HUES6 (cell line): ENCODE data around the gene SGPP2.
"Not testable (repeated sequence)": the region's sequence is repeated elsewhere in the genome, so short reads cannot be mapped to it uniquely, and the experiment has no call there.

Source experiments
- H3K27ac ChIP-seq: 2 replicates; pipeline ENCODE4 v1.7.0; 2013; ENCODE audit warnings: low read depth, mild to moderate bottlenecking, low read length, inconsistent platforms
- H3K27me3 ChIP-seq: 2 replicates; pipeline ENCODE4 v1.6.1; 2013; ENCODE audit warnings: low read length; ENCODE audit not compliant: control insufficient read depth, insufficient read depth
- H3K36me3 ChIP-seq: 2 replicates; pipeline ENCODE4 v1.6.1; 2013; ENCODE audit warnings: low read length; ENCODE audit not compliant: control insufficient read depth, insufficient read depth
- H3K4me1 ChIP-seq: 2 replicates; pipeline ENCODE4 v1.6.1; 2013; ENCODE audit warnings: low read length; ENCODE audit not compliant: control insufficient read depth, insufficient read depth
- H3K4me3 ChIP-seq: 2 replicates; pipeline ENCODE4 v1.5.1; 2013; ENCODE audit warnings: low read depth, low read length
- H3K9ac ChIP-seq: one replicate; pipeline ENCODE4 v1.6.1; 2013; ENCODE audit warnings: mild to moderate bottlenecking, low read length
- H3K9me3 ChIP-seq: 2 replicates; pipeline ENCODE4 v1.6.1; 2013; ENCODE audit warnings: low read depth, low read length; ENCODE audit not compliant: control insufficient read depth, insufficient read depth

The SGPP2 gene

DNA sequence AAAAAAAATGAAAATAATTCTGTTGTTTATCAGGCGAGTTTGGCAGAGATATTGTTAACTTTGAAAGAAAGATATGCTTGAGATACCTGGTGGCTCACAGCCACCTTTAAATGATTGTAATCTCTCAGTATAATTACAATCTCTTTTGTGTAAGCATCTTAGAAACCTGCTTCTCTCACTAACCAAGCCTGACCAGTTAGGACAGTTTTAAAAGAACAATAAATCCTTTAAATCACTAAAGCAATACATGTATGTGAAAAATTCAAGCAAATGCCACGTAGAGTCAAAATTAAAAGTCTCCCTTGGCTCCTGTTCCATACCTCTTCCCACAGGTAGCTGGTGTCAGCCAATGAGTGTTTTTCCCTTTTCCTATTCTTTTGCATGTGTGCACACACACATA lies 15.7 kb upstream of the SGPP2 start:
- Histone ChIP-seq H3K27ac (no peak overlapping the region), H3K4me3 (no peak overlapping the region), H3K9me3 (peaks cover 12% of the 10 kb centered on the region), H3K36me3 (no peaks in the 10 kb centered on the region), H3K9ac (no peak overlapping the region), H3K4me1 (no peaks in the 10 kb centered on the region), H3K27me3 (no peaks in the 10 kb centered on the region)

DNA sequence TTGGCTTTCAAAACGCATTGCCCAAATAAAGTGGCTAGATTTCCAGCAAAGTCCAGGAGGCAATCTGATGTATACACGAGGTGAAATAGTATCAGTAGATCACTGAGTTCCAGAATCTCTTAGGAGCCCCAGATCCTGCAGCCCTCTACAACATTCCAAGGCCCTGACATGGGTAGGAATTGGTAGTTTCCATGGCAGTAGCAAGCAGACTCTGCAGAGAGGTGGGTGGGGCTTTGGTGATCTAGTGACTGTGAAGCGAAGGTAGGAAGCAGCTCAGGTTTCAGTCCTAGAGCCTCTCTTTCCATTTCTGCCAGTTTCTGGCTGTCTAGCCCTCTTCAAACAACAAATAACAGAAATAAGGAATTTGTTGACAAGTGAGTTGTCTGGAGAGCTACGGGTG lies 13.8 kb upstream of the SGPP2 start:
- peaks cover 23% of the 10 kb centered on the region for H3K9me3 ChIP-seq

DNA sequence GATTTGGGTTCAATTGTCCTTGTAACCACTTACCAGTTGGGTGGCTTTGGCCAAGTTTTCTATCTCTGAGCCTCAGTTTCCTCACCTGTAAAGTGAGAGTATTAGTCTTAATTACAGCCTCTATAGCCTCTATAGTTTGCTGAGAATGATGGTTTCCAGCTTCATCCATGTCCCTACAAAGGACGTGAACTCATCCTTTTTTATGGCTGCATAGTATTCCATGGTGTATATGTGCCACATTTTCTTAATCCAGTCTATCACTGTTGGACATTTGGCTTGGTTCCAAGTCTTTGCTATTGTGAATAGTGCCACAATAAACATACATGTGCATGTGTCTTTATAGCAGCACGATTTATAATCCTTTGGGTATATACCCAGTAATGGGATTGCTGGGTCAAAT lies 12.0 kb upstream of the SGPP2 start:
- peaks cover 26% of the 10 kb centered on the region for H3K9me3 ChIP-seq
- H3K4me3 ChIP-seq, H3K27me3 ChIP-seq, H3K27ac ChIP-seq, H3K36me3 ChIP-seq, H3K9ac ChIP-seq, H3K4me1 ChIP-seq: not testable (repeated sequence)

More for the DNA sequence above, 13.8 kb upstream of the SGPP2 start:
- Histone ChIP-seq H3K9ac (no peak overlapping the region), H3K27me3 (no peaks in the 10 kb centered on the region), H3K36me3 (no peaks in the 10 kb centered on the region), H3K27ac (no peak overlapping the region), H3K4me1 (no peaks in the 10 kb centered on the region), H3K4me3 (no peak overlapping the region)

DNA sequence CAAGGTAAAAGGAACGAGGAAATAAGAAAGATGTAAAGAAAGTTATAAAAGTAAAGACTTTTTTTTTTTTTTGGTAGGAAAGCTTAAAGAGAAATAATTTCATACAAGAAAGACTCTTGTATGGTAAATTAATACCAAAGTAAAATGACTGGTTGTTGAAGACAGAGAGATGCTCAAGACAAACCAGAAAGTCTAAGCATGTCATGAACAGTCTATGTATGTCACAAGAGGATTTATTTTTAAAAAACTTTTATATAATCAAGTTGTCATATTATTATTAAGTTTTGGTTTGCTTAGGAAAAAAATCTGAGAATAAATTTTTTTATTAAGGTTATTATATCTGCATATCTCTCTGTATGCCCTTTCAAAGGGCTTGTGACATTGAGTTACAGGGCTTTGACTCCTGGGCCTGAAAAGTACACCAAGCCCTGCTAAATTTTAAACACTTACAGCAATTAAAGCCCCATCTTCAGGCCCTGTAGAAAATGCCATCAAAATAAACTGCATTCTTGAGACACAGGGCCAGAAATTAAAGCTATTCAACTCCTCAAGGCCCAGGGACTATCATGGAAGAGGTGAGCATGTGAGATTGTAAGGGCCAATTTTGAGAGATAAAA lies 10.9 kb upstream of the SGPP2 start:
- H3K27ac ChIP-seq, result no peak overlapping the region
- no peaks in the 10 kb centered on the region for H3K4me1 ChIP-seq
- H3K4me3 ChIP-seq, result no peak overlapping the region
- H3K27me3 ChIP-seq, result no peaks in the 10 kb centered on the region
- no peaks in the 10 kb centered on the region for H3K36me3 ChIP-seq
- H3K9me3 ChIP-seq, result peaks cover 26% of the 10 kb centered on the region
- H3K9ac ChIP-seq, result no peak overlapping the region

DNA sequence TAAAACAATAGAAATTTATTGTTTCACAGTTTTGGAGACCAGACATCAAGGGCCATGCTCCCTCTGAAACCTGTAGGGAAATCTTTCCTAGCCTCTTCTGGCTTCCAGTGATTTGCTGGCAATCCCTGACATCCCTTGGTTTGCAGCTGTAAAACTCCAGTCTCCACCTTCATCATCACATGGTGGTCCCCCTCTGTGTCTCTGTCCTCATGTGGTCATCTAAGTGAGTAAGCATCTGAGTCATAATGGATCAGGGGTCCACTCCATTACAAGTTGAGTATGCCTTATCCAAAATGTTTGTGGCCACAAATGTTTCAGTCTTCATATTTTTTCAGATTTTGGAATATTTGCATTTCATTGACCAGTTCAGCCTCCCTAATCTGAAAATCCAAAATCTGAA lies 5.6 kb upstream of the SGPP2 start:
- H3K27me3 ChIP-seq, result peaks cover 37% of the 10 kb centered on the region
- H3K36me3 ChIP-seq, result no peaks in the 10 kb centered on the region
- H3K4me3 ChIP-seq, result no peak overlapping the region
- peaks cover 15% of the 10 kb centered on the region; the same call in 1 of the 2 replicates for H3K9me3 ChIP-seq
- H3K9ac ChIP-seq, result no peak overlapping the region
- no peak overlapping the region for H3K27ac ChIP-seq
- H3K4me1 ChIP-seq, result 0 out of 2 replicates have a peak, but pooled peaks cover 1% of the 10 kb centered on the region

DNA sequence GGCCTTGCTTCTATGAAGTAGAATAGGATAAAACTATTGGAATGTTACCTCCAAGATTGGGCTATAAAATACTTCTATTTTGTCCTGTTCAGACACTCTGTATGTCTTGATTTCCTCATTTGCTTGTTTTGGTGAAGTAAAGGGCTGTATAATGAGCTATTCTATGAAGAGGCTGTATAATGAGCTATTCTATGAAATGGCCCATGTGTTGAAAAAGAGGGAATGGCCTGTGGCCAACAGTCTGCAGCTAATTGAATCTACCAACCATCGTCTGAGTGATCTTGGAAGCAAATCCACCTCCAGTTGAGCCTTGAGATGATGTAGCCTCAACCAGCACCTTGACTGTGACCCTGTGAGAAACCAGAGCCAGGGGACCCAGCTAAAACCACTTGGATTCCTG lies 3.8 kb upstream of the SGPP2 start:
- Histone ChIP-seq H3K4me1 (0 out of 2 replicates have a peak, but pooled peaks cover 6% of the 10 kb centered on the region), H3K4me3 (no peak overlapping the region), H3K36me3 (no peaks in the 10 kb centered on the region), H3K27ac (no peak overlapping the region), H3K9me3 (peaks cover 3% of the 10 kb centered on the region; the same call in 1 of the 2 replicates), H3K9ac (no peak overlapping the region), H3K27me3 (peaks cover 55% of the 10 kb centered on the region)

DNA sequence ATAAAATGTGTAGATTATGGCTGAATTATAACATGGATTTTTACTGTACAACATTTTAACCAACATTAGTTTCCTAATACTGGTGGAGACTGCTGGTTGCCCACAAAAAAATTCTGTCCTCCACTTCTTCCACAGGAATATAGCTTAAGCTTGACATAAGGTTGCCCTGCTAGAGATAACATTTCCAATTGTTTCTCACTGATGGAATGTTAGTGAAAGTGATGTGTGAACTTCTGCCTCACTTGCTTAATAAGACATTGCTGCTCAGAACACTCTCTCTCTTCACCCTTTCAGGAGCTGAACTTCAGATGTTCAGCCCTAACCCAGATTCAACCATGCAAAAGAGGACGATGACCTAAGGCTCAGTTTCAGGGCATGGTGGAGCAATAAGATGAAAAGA lies 2.7 kb upstream of the SGPP2 start:
- H3K9ac ChIP-seq, result no peak overlapping the region
- no peaks in the 10 kb centered on the region for H3K36me3 ChIP-seq
- peaks cover 66% of the 10 kb centered on the region for H3K27me3 ChIP-seq
- H3K27ac ChIP-seq, result no peak overlapping the region
- H3K4me1 ChIP-seq, result 0 out of 2 replicates have a peak, but pooled peaks cover 8% of the 10 kb centered on the region
- H3K4me3 ChIP-seq, result no peak overlapping the region
- H3K9me3 ChIP-seq, result no peaks in the 10 kb centered on the region

DNA sequence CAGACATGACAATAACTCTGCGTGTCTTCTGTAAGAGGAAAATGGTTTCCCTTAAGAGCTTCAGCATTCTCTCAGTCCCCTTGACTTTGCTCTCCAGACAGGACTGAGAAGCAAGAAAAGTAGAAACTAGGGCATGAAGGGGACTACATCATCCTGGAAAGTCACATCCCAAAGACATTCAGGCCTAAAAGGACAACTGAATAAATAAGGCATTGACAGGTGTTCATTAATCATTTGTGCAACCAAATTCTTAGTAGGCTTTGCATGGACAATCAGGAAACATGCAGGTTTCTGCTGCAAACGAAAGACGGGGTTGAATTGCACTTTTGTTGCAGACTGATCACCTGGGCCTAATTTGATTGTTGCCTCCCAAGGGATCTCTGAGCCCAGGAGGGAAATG lies 1.2 kb upstream of the SGPP2 start:
- Histone ChIP-seq H3K9ac (no peak overlapping the region), H3K27ac (no peak overlapping the region), H3K9me3 (no peaks in the 10 kb centered on the region), H3K27me3 (peaks cover 82% of the 10 kb centered on the region), H3K4me3 (no peak overlapping the region), H3K4me1 (0 out of 2 replicates have a peak, but pooled peaks cover 8% of the 10 kb centered on the region), H3K36me3 (no peaks in the 10 kb centered on the region)

DNA sequence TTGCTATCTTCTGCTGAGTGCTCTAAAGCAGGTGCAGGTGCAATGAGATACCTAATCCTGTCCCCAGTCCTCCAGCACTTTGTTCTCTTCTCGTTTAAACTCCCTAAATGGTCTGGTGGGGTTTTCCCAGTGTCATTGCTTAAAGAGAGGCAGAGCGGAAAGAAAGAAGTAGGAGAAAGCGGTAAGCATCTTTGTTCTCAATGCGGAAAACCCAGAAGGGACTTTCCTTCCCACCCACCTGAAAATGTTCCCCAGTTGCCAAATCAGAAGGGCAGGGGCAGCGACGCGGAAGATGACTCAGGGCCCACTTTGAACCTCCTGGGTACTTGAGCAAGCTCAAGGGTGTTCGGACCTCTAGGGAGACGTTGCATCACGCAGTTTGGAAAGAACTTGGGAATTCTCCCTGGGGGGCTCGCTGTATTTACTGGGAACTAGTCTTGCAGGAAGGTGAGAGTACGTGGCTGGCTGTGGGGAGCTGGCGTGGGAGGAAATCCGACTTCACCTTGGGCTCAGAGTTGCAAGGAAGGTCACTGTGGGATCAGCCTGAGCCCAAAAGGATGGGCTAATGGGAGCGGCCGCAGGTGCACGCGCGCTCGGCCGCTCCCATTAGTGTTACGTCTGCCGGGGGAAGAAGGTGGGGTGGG lies 589 bp upstream of the SGPP2 start:
- peaks cover 87% of the 10 kb centered on the region for H3K27me3 ChIP-seq
- H3K4me3 ChIP-seq, result peak overlapping the region; percentile 58
- H3K27ac ChIP-seq, result no peak overlapping the region
- H3K9ac ChIP-seq, result no peak overlapping the region
- H3K4me1 ChIP-seq, result 0 out of 2 replicates have a peak, but pooled peaks cover 8% of the 10 kb centered on the region
- no peaks in the 10 kb centered on the region for H3K9me3 ChIP-seq
- H3K36me3 ChIP-seq, result no peaks in the 10 kb centered on the region

DNA sequence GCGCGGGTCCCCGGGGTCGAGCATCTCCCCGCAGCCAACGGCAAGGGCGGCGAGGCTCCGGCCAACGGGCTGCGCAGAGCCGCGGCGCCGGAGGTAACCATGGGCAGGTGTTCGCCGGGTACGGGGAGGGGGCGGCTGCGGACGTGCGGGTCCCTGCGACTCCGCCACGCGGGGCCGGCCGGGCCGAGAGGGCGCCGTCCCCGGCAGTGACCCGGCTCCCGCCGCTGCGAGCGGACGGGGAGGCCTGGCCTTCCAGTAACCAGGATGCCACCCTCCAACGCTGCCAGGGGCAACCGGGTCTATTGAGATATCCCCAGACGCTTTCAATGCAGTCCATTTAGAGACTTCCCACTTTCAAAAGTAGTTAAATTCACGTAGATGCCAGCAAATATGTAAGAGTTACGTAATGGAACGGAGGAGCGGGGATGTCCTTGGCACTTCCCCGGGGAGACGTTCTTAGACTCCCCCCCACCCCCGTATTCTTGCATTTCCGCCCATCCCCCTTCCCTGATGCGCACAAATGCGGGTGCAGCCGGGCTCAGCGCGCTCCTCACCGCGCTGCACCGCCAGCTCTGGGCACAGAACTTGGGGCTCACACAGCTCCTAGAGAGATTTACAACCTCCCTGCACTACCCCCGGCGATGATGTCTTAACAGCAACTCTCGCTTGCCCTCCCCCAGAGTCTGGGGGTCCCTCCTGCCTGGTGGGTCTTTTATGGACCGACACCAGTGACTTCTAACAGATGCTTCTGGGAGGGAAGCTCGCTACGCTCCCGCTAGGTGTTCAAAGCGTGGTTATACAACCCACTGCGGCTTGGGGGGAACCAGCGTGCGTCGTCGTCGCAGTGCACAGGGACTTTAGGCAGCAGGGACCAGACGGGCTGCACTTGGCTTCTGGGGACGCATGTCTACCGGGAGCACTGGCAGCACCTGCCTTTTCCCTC lies 657 bp downstream of the SGPP2 start:
- Histone ChIP-seq H3K36me3 (no peaks in the 10 kb centered on the region), H3K9ac (no peak overlapping the region), H3K4me1 (0 out of 2 replicates have a peak, but pooled peaks cover 8% of the 10 kb centered on the region), H3K4me3 (peak overlapping the region; percentile 58), H3K27me3 (peaks cover 99% of the 10 kb centered on the region), H3K9me3 (no peaks in the 10 kb centered on the region), H3K27ac (no peak overlapping the region)
